AG09319 (cell line): ENCODE measurements around the gene COL21A1.

Experiments used
- DNase-seq: peaks from one replicate; pipeline ENCODE4 v3.0.0-alpha.2; 2010; ENCODE audit warnings: low read depth; ENCODE audit errors: extremely low read depth
- CTCF ChIP-seq: IDR thresholded peaks from 2 replicates; pipeline ENCODE4 v1.5.1; 2011; ENCODE audit warnings: low read depth, mild to moderate bottlenecking, inconsistent platforms, low read length, moderate library complexity

The COL21A1 gene

GRCh38 chr6:56244089-56244488 is 3.3 kb downstream of the COL21A1 start:
- no peak for DNase-seq
- no peak for TF ChIP-seq CTCF

- TF ChIP-seq CTCF = no peak
- no peak for DNase-seq
Observed at GRCh38 chr6:56243518-56244070, 3.8 kb downstream of the COL21A1 start.

GRCh38 chr6:56242346-56242745 is 5.0 kb downstream of the COL21A1 start:
- no peak for DNase-seq
- TF ChIP-seq CTCF = no peak

GRCh38 chr6:56241124-56241802 is 6.1 kb downstream of the COL21A1 start:
- DNase-seq = no peak
- TF ChIP-seq CTCF = no peak

GRCh38 chr6:56238352-56238751 is 9.0 kb downstream of the COL21A1 start:
- no peak for TF ChIP-seq CTCF
- DNase-seq = no peak

GRCh38 chr6:56235245-56235644 is 12.1 kb downstream of the COL21A1 start:
- TF ChIP-seq CTCF = no peak
- no peak for DNase-seq

- no peak for TF ChIP-seq CTCF
- no peak for DNase-seq
Observed at GRCh38 chr6:56232436-56232835, 14.9 kb downstream of the COL21A1 start.
